HG03558 (cell line): Measurements from ENCODE around the gene SLC5A11.
"Not testable (repeated sequence)": the region's sequence is repeated elsewhere in the genome, so short reads cannot be mapped to it uniquely, and the experiment has no call there.

Source experiments
- ATAC-seq: cut with Tn5 transposase; IDR thresholded peaks from one replicate; pipeline ENCODE4 v1.9.1; 2021; ENCODE audit warnings: moderate number of reproducible peaks; ENCODE audit not compliant: unreplicated experiment; ENCODE audit errors: extremely low read depth

SLC5A11 gene

DNA sequence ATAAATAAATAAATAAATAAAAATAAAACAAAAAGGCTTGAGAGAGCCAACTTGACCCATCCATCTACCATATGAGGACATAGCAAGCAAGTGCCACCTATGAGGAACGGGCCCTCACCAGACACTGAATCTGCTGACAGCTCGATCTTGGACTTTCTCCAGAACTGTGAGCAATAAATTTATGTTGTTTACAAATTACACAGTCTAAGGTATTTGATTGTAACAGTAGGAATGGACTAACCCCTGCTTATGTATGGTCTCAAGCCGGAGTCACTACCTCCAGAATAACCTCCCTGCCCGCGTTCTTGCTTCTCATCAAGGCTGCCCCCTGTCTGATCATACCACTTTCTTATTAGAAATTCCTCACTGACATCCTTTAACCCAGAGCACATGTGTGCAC is 9.9 kb downstream of the SLC5A11 start:
- no peak for ATAC-seq

DNA sequence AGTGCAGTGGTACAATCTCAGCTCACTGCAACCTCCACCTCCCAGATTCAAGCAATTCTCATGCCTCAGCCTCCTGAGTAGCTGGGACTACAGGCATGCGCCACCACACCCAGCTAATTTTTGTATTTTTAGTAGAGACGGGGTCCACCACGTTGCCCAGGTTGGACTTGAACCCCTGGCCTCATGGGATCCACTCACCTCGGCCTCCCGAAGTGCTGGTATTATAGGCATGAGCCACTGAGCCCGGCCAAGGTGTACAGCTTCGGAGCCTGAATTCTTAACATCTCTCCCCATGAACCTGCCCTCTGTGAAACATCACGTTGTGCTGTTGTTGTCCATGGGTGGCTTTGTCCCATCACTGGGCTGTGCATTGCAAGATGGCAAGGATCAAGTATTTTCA is 11.1 kb downstream of the SLC5A11 start:
- ATAC-seq, result not testable (repeated sequence)

DNA sequence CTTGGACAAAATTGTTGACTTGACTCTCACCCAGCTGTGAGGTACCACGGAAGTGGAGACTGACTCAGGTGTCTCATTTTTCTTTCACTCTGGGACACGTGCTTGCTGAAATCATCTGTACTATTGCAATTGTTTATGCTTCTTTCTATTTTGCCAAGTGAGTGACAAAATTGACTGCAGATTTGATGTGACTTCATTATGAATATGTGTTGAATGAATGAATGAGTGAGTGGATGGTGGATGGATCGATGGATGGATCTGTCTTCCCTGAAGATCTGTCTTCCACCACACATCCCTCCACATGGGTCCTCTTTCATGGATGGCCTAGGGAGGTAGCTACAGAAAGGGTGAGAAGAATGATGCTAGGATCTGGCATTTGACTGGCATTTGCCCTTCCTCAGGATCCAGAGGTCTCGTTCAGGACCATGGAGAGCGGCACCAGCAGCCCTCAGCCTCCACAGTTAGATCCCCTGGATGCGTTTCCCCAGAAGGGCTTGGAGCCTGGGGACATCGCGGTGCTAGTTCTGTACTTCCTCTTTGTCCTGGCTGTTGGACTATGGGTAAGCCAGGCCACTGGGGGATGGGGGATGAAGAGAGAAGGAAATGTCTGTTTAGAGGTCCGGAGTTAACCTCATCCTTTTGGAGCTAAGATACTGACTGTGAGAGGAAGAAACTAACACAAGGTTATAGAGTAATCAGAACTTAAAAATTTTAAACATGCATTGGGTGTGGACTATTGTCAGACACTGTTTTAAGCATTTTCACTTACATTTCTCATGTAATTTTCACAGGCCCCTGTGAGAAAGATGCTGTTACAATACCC is 12.7 kb downstream of the SLC5A11 start:
- ATAC-seq, result no peak

DNA sequence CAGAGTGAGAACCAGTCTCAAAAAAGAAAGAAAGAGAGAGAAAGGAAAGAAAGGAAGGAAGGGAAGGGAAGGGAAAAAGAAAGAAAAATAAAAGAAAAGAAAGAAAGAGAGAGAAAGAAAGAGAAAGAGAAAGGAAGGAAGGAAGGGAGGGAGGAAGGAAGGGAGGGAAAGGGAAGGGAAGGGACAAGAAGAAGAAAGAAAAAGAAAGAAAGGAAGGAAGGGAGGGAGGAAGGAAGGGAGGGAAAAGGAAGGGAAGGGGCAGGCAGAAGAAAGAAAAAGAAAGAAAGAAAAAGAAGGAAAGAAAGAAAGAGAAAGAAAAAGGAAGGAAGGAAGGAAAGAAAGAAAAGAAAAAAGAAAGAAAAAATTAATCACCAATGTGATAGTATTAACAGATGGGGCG is 15.7 kb downstream of the SLC5A11 start:
- no peak for ATAC-seq

DNA sequence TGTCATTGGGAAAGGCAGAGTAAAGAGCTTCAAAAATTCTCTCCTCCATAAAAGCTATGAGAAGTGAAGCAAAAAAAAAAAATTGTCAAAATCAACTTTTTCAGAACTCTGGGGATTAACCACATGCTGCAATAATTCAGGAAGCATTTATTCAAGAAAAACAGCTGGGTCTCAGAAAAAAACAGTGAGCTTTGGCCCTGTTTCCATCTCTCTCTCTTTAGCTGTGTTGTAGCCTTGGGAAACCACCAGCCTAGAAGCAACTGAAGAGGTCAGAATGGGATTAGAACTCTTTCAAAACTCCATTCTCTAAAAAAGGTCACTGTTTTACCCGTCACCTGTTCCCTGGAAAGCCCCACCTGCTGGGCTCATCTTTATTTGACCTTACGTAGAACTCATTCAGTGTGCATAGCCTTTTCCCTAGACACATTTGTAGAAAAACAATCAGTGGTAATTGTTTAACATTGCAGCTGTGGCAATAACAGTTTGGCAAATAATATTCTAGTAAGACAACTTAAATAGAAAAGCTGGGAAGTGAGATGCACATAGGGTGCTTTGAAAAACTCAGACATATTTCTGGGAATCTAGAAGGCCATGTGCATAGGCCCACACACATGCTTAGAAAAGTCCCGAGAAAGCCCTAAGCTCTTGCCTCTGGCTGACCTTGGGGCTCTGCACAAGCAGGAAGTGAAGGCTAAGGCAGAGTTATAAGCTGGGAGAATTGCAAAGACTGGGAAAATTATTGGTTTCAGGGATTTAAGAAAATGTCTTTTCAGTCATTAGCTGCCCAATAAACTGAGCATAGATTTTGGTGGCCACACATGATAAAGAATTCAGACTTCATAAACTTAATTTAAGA is 18.0 kb downstream of the SLC5A11 start:
- no peak for ATAC-seq

DNA sequence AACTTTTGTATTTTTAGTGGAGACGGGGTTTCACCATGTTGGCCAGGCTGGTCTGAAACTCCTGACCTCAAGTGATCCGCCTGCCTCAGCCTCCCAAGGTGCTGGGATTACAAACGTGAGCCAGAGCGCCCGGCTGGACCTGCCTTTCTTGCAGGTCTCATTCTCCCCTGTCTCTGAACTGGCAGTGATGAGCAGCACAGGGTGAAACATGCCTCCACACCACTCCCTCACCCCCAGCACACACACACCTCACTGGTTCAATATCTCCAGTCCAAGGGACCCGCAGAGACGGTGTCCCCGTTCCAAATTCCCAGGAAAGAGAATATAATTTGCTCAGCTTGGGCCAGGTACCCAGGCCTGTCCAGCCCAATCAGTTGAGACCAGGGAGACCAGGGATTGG is 23.3 kb downstream of the SLC5A11 start:
- ATAC-seq, result no peak

DNA sequence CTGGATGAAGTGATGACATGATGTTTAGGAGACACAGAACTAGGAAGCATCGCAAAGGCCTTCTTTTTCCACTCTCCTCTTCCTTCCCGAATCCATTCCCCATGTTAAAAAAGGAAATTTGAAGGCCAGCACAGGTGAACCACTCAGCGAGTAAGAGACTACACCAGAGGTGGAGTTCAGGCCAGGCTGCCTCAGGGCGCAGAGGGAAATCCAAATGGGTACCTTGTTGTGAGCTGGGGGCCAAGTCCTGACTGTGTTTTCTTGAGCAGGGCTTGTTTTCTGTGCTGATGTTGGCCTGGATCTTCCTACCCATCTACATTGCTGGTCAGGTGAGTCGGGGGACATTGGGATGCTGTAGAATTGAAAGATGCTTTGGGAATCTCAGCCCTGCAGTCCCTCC is 26.1 kb downstream of the SLC5A11 start:
- ATAC-seq, result no peak

DNA sequence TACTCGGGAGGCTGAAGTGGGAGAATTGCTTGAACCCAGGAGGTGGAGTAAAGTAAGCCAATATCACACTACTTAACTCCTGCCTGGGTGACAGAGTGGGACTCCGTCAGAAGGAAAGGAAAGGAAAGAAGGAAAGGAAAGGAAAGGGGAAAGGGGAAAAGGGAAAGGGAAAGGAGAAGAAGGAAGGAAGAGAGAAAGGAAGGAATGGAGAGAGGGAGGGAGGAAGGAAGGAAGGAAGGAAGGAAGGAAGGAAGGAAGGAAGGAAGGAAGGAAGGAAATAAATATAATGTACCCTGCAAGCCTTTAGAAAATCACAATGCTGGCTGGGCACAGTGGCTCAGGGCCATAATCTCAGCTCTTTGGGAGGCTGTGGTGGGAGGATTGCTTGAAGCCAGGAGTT is 27.3 kb downstream of the SLC5A11 start:
- no peak for ATAC-seq

DNA sequence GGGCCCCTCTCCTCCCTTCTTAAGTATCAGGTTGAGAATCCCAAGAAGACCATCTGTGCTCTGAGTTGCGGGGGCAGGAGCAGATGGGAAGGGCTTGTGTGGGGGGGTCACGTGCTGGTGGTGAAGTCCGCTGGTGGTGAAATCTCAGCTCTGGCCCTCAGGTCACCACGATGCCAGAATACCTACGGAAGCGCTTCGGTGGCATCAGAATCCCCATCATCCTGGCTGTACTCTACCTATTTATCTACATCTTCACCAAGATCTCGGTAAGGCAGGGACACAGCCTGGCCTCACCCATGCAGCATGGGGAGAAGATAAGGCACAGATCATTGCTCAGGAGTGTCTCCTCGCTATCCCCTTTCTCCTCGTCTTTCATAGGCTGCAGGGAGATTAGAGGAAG is 29.7 kb downstream of the SLC5A11 start:
- no peak for ATAC-seq

- no peak for ATAC-seq
Observed at GRCh38 chr16:24876231-24876630, 30.5 kb downstream of the SLC5A11 start.

- ATAC-seq, result no peak
Observed at GRCh38 chr16:24879684-24880083, 33.9 kb downstream of the SLC5A11 start.

- no peak for ATAC-seq
Observed at GRCh38 chr16:24883714-24884151, 38.0 kb downstream of the SLC5A11 start.

- ATAC-seq, result no peak
Observed at GRCh38 chr16:24887472-24887871, 41.7 kb downstream of the SLC5A11 start.

- no peak for ATAC-seq
Observed at GRCh38 chr16:24890746-24891145, 45.0 kb downstream of the SLC5A11 start.

- no peak for ATAC-seq
Observed at GRCh38 chr16:24896439-24896838, 50.7 kb downstream of the SLC5A11 start.

DNA sequence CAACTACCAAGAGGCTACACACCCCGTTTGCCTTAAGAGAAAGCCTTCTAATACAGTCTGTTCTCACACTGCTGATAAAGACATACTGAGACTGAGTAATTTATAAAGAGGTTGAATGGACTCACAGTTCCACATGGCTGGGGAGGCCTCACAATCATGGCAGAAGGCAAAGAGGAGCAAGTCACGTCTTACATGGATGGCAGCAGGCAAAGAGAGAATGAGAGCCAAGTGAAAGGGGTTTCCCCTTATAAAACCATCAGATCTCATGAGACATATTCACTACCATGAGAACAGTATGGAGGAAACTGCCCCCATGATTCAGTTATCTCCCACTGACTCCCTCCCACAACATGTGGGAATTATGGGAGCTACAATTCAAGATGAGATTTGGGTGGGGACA is 51.8 kb downstream of the SLC5A11 start:
- ATAC-seq, result not testable (repeated sequence)

DNA sequence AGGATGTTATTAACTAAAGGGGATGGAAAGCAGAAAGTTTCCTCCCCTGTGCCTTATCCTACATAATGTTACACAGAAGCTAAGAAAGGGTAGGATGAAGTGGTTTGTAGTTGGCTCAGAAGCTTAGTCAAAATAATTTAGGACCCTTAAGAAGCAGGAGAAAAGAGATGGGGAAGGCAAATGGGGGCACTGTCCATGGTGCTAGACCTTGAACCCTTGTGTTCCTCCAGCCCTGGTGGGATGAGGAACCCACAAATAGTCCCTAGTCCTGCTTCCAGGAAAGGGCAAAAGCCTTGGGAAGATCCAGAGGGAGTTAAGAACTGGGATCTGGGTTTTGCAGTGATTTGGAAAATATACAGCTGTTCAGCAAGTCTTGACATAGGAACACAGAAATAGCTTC is 54.5 kb downstream of the SLC5A11 start:
- no peak for ATAC-seq

- no peak for ATAC-seq
Observed at GRCh38 chr16:24906199-24906808, 60.5 kb downstream of the SLC5A11 start.

DNA sequence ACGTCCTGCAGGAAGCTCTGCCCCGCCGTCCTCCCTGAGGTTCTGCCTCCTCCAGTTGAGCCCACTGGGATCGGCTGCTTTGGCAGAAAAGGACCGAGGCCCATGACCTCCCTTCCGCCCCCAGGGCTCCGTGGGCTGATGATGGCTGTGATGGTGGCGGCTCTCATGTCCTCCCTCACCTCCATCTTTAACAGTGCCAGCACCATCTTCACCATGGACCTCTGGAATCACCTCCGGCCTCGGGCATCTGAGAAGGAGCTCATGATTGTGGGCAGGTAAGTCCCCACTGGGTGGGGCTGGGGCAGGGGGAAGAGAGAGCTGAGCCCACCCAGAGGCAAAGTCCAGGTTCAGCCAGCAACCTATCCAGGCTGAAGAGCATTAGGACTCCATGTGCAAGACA is 61.1 kb downstream of the SLC5A11 start:
- no peak for ATAC-seq

DNA sequence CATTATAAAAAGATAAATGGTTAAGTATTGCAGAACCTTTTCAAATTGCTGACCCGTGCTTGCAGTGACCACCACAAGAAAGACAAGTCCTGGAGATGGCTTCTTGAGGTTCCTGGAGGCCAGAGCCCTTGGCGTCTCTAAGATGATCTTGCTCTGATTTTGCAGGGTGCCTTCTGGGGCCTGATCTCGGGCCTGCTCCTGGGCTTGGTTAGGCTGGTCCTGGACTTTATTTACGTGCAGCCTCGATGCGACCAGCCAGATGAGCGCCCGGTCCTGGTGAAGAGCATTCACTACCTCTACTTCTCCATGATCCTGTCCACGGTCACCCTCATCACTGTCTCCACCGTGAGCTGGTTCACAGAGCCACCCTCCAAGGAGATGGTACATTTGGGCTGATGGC is 63.0 kb downstream of the SLC5A11 start:
- ATAC-seq, result no peak

DNA sequence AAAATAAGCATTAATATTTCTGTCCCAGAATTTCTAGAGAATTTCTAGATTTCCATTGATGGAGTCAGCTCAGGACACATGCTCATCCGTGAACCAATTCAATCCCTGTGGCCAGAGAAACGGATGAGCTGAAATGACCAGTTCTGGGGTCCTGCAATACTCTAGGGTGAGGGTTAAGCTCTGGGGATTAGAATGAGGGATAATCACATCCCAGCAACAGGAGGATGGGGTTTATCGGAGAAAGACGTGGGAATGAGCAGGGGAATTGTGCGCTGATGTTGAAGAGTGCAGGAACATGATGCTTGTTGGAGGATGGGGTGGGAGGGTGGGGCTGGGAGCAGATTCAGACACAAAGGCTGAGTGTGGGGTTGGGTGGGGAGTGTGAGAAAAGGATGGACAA is 64.1 kb downstream of the SLC5A11 start:
- ATAC-seq, result no peak
